Measurements from ENCODE around the gene MAP3K14. TPM values are rescaled to one million over a fixed set of nuclear protein-coding genes. Genes with fewer than 3 reads are reported as not detected.

Gene MAP3K14
- total and polyA plus RNA-seq, 4 donors = 2.2 to 9.3 (median 5.3) TPM

DNA sequence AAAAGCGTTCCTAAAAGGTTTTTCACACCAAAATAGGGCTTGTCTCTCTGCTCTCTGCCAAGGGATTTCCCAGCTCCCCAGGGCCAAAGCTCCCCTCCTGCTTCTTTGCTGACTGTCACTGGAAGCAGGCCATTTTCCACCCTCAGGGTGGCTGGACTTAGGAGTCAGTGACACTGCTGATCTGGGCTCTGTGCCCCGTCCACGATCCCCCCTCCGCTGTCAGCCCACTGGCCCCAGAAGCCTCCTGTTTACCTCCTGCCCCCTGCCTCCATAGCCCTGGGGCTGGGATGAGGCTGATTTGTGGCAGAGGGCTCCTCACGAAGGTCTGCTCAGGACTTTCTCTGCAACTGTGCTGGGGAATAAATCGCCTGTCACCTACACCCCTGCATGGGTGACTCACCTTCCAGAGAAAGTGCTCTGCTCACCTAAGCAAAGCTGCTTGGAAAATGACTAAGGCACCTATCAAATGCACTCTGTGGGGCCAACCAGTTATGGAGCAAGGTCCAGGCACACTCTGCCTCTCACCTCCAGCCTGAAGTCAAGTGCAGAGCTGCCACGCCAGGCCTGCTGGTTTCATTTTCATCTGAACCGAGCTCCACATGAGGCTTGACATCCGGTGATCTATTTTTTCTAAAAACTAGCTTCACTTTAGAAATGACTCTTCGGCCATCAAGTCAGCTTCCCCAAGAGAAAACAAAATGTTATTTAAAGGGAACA lies 4.9 kb downstream of the MAP3K14 start:
- Histone ChIP-seq H3K27me3 (ENCODE audit: control insufficient read depth, insufficient read depth, low read length) (no peaks in the 10 kb centered on the region), H3K27ac (ENCODE audit: low read depth, low read length) (peak overlapping the region; percentile 61), H3K36me3 (ENCODE audit: control insufficient read depth, insufficient read depth, low read length) (peaks cover 7% of the 10 kb centered on the region), H3K9me3 (ENCODE audit: control insufficient read depth, insufficient read depth, low read length) (no peaks in the 10 kb centered on the region), H3K4me1 (ENCODE audit: control insufficient read depth, insufficient read depth, low read length) (peaks cover 31% of the 10 kb centered on the region), H3K4me3 (ENCODE audit: low read depth, low read length) (no peak overlapping the region)
- 59% methylated on average over 7 of the region's 10 CpGs for WGBS (ENCODE audit: insufficient coverage)
- no peak for DNase-seq (ENCODE audit: low read depth in 4 of 6, low spot score in 6 of 6)

DNA sequence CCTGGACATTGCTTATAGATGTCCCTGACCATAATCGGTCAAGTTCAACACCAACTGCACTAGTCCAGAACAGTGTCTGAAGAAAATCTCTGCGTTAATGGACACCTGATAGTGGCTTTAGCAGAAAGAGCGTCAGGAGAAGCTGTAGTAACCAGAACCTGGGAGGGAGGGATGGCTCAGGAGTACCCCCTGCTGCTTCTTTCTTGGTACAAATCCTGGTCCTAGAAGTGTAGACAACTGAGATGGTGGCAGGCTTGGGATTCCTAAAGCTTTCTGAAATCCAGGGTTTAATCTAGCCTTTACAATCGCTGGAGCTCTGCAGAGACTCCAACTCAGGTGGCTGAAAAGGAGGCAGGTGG lies 5.4 kb downstream of the MAP3K14 start:
- no peak overlapping the region for H3K27ac ChIP-seq (ENCODE audit: low read depth, low read length)

DNA sequence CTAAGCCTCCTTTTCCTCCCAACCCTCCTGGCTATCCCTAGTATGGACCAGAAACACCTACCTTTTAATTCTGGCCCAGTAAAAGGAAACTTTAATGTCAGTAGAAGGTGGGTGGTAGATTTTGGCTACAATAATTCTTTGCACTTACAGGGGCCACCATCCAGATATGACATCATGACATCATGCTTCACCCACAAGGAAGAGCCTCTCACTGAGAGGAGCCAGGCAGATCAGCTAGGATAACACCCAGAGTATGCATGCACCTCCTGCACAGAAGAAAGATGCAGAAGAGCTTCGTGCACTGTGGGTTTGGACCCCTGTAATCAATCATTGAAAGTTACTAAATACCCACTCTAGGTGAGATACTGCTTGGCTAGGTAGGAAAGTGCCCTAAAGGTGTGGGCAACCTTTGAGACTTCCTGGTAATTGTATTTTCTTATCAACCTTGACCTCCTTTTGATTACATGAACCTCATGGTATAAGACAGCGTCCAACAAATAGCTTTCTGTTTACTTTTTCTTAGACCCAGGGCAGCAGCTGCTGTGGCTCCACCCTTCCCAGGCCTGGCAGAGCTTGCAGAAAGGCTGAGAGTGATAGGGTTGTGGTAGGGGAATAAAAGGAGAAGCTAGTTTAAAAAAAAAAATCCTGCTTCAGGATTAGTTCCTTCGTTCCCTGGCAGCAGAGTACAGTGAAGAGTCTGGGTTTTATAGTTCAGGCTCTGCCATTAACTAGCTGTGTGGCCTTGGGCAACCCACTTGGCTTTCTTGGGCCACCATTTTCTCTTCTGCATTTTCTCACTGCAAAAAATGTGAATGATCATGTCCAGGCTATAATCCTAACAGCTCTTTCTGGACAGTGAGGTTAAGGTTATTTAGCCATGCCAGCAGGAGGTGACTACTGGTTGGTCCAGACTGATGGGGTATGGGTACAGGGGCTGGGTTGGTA lies 6.2 kb downstream of the MAP3K14 start:
- Histone ChIP-seq H3K9me3 (ENCODE audit: control insufficient read depth, insufficient read depth, low read length) (no peaks in the 10 kb centered on the region), H3K36me3 (ENCODE audit: control insufficient read depth, insufficient read depth, low read length) (peaks cover 7% of the 10 kb centered on the region), H3K4me3 (ENCODE audit: low read depth, low read length) (no peak overlapping the region), H3K27me3 (ENCODE audit: control insufficient read depth, insufficient read depth, low read length) (no peaks in the 10 kb centered on the region), H3K27ac (ENCODE audit: low read depth, low read length) (no peak overlapping the region), H3K4me1 (ENCODE audit: control insufficient read depth, insufficient read depth, low read length) (peaks cover 26% of the 10 kb centered on the region)
- WGBS (ENCODE audit: insufficient coverage) = 64% methylated on average over 1 of the region's 3 CpGs
- DNase-seq (ENCODE audit: low read depth in 4 of 6, low spot score in 6 of 6) = no peak

More for the DNA sequence above, 5.4 kb downstream of the MAP3K14 start:
- peaks cover 7% of the 10 kb centered on the region for H3K36me3 ChIP-seq (ENCODE audit: control insufficient read depth, insufficient read depth, low read length)
- no peaks in the 10 kb centered on the region for H3K9me3 ChIP-seq (ENCODE audit: control insufficient read depth, insufficient read depth, low read length)
- no peaks in the 10 kb centered on the region for H3K27me3 ChIP-seq (ENCODE audit: control insufficient read depth, insufficient read depth, low read length)
- 81% methylated on average over 3 of the region's 4 CpGs for WGBS (ENCODE audit: insufficient coverage)
- DNase-seq (ENCODE audit: low read depth in 4 of 6, low spot score in 6 of 6) = no peak
- no peak overlapping the region for H3K4me3 ChIP-seq (ENCODE audit: low read depth, low read length)
- H3K4me1 ChIP-seq (ENCODE audit: control insufficient read depth, insufficient read depth, low read length) = peaks cover 31% of the 10 kb centered on the region

DNA sequence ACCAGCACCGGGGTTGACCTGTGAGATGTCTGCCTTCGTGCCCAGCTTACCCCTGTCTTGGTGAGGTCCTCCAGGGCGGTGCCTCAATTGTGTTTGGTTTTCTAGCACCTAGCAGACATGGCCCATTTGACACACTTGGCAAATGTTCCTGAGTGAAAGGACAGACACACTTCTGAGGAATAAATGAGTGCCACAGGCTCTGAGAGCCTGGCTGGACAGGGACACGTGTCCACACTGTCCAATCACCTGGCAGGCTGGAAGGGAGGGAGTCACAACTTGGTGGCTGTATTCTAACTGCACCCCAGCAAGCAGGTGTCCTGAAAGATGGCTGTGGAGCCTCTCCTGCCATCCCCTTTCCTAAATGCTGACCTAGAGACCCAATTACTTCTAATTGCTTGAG lies 7.4 kb downstream of the MAP3K14 start:
- no peak overlapping the region for H3K27ac ChIP-seq (ENCODE audit: low read depth, low read length)
- no peak overlapping the region for H3K4me3 ChIP-seq (ENCODE audit: low read depth, low read length)
- DNase-seq (ENCODE audit: low read depth in 4 of 6, low spot score in 6 of 6) = no peak
- WGBS (ENCODE audit: insufficient coverage) = 95% methylated on average over 4 of the region's 4 CpGs
- H3K4me1 ChIP-seq (ENCODE audit: control insufficient read depth, insufficient read depth, low read length) = peaks cover 26% of the 10 kb centered on the region
- H3K9me3 ChIP-seq (ENCODE audit: control insufficient read depth, insufficient read depth, low read length) = no peaks in the 10 kb centered on the region
- H3K27me3 ChIP-seq (ENCODE audit: control insufficient read depth, insufficient read depth, low read length) = no peaks in the 10 kb centered on the region
- peaks cover 7% of the 10 kb centered on the region for H3K36me3 ChIP-seq (ENCODE audit: control insufficient read depth, insufficient read depth, low read length)

DNA sequence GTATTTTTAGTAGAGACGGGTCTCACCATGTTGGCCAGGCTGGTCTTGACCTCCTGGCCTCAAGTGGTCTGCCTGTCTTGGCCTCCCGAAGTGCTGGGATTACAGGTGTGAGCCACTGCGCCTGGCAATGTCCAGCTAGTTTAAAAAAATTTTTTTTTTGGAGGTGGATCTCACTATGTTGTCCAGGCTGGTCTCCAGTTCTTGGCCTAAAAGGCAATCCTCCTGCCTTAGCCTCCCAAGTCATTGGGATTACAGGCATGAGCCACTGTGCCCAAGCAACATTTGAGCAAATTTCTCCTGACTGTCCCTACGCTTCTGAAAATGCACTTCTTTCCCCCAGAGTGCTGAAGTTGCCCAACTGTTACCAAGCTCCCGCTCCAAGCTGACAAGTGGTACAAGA lies 8.0 kb downstream of the MAP3K14 start:
- Histone ChIP-seq H3K36me3 (ENCODE audit: control insufficient read depth, insufficient read depth, low read length) (peaks cover 7% of the 10 kb centered on the region), H3K9me3 (ENCODE audit: control insufficient read depth, insufficient read depth, low read length) (no peaks in the 10 kb centered on the region), H3K27ac (ENCODE audit: low read depth, low read length) (no peak overlapping the region), H3K4me1 (ENCODE audit: control insufficient read depth, insufficient read depth, low read length) (peaks cover 26% of the 10 kb centered on the region), H3K4me3 (ENCODE audit: low read depth, low read length) (no peak overlapping the region), H3K27me3 (ENCODE audit: control insufficient read depth, insufficient read depth, low read length) (no peaks in the 10 kb centered on the region)
- 91% methylated on average over 4 of the region's 5 CpGs for WGBS (ENCODE audit: insufficient coverage)
- DNase-seq (ENCODE audit: low read depth in 4 of 6, low spot score in 6 of 6) = no peak

DNA sequence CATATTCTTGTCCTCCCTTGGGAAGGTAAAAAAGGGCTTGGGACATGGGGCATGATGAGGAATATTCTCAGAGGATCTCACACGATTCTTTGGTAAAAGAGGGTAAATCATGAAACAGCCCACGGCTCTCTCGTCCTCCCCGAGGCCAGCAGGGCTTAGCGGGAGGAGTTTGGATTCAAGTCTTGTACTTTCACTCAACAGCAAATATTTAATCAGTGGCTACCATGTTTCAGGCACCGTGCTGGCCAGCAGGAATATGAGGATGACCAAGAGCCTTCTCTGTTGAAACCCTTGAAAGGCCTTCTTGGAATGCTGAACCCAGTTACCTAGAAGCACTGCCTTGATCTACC lies 8.8 kb downstream of the MAP3K14 start:
- H3K27me3 ChIP-seq (ENCODE audit: control insufficient read depth, insufficient read depth, low read length) = no peaks in the 10 kb centered on the region
- H3K36me3 ChIP-seq (ENCODE audit: control insufficient read depth, insufficient read depth, low read length) = peaks cover 7% of the 10 kb centered on the region
- no peak for DNase-seq (ENCODE audit: low read depth in 4 of 6, low spot score in 6 of 6)
- no peak overlapping the region for H3K4me3 ChIP-seq (ENCODE audit: low read depth, low read length)
- 75% methylated on average over 4 of the region's 6 CpGs for WGBS (ENCODE audit: insufficient coverage)
- H3K27ac ChIP-seq (ENCODE audit: low read depth, low read length) = peak overlapping the region; percentile 10
- H3K9me3 ChIP-seq (ENCODE audit: control insufficient read depth, insufficient read depth, low read length) = no peaks in the 10 kb centered on the region
- peaks cover 22% of the 10 kb centered on the region for H3K4me1 ChIP-seq (ENCODE audit: control insufficient read depth, insufficient read depth, low read length)

DNA sequence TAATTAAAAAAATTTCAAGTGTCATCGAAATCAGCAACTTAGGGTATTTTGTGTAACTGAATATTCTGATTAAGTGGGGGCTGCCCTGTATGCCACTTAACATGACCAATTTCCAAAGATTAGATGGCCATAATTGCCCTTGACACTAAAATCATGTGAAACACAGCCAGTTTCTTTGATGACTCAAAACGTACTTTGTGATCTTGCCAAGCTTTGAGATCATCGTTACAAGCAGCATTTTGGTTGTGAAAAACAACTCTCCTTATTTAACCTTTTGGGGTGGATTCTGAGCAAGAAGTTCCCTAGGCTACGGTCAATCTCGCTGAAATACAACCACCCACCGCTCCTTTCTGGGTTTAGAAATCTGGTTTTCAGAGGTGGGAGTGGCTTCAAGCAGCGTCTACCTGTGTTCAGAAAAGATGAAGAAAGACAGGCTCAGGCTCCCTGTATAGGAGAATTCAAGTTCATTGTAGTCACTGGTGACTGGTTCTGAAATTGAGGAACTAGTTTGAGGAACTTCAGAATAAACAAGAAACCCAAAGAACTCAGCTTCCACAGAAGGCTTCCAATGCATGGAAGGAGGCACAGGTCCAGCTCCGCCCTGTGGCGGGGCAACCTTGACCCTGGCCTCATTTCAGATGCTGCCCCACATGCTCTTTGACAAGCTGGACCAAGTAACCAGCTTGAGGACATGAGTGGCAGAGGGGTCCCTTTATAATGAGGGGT lies 9.4 kb downstream of the MAP3K14 start:
- Histone ChIP-seq H3K9me3 (ENCODE audit: control insufficient read depth, insufficient read depth, low read length) (no peaks in the 10 kb centered on the region), H3K27me3 (ENCODE audit: control insufficient read depth, insufficient read depth, low read length) (no peaks in the 10 kb centered on the region), H3K4me1 (ENCODE audit: control insufficient read depth, insufficient read depth, low read length) (peaks cover 25% of the 10 kb centered on the region), H3K36me3 (ENCODE audit: control insufficient read depth, insufficient read depth, low read length) (peaks cover 7% of the 10 kb centered on the region), H3K27ac (ENCODE audit: low read depth, low read length) (peak overlapping the region; percentile 10), H3K4me3 (ENCODE audit: low read depth, low read length) (no peak overlapping the region)
- WGBS (ENCODE audit: insufficient coverage) = 94% methylated on average over 2 of the region's 9 CpGs
- peak in 1 of 6 donors; percentile 21 for DNase-seq (ENCODE audit: low read depth in 4 of 6, low spot score in 6 of 6)

DNA sequence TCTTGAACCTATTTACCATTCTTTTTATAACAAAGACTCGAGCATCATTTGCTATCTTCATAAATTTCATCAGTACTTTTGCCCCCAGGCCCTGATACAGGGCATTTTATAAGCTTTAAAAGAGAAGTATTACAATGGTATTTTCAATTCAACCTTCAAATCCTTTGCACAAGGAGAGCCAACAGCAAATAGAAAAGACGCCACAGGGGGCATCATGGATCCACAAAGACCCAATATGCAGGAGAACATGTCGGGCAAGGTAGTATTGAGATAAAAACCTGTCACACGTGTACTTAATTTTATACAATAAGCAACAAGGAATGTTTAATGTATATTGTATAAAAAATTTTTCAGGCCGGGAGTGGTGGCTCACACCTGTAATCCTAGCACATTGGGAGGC lies 10.2 kb downstream of the MAP3K14 start:
- H3K27me3 ChIP-seq (ENCODE audit: control insufficient read depth, insufficient read depth, low read length) = no peaks in the 10 kb centered on the region
- H3K36me3 ChIP-seq (ENCODE audit: control insufficient read depth, insufficient read depth, low read length) = peaks cover 3% of the 10 kb centered on the region
- peaks cover 19% of the 10 kb centered on the region for H3K4me1 ChIP-seq (ENCODE audit: control insufficient read depth, insufficient read depth, low read length)
- WGBS (ENCODE audit: insufficient coverage) = no CpG with 5 or more reads among the region's 5 CpGs
- H3K27ac ChIP-seq (ENCODE audit: low read depth, low read length) = no peak overlapping the region
- no peaks in the 10 kb centered on the region for H3K9me3 ChIP-seq (ENCODE audit: control insufficient read depth, insufficient read depth, low read length)
- DNase-seq (ENCODE audit: low read depth in 4 of 6, low spot score in 6 of 6) = peak in 1 of 6 donors; percentile 53
- H3K4me3 ChIP-seq (ENCODE audit: low read depth, low read length) = no peak overlapping the region

DNA sequence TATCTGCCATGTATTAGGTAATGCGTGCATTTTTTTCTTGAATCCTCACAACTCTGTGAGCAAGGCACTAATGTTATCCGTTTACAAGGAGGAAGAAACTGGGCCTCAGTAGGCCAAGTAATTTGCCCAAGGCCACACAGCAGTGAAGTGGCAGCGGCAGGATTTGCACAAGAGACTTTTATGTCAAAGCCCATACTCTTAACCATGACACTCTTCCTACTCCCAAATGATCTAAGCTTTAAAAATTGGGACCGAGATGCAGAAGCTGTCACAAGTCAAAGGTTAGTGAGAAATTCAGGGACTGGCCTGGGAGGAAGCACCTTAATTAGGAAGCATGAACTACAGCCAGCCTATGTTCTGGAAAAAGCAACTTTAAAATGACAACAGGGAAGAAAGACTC lies 10.7 kb downstream of the MAP3K14 start:
- no peak for DNase-seq (ENCODE audit: low read depth in 4 of 6, low spot score in 6 of 6)
- no peak overlapping the region for H3K27ac ChIP-seq (ENCODE audit: low read depth, low read length)
- H3K36me3 ChIP-seq (ENCODE audit: control insufficient read depth, insufficient read depth, low read length) = peaks cover 3% of the 10 kb centered on the region
- peaks cover 14% of the 10 kb centered on the region for H3K4me1 ChIP-seq (ENCODE audit: control insufficient read depth, insufficient read depth, low read length)
- no peaks in the 10 kb centered on the region for H3K27me3 ChIP-seq (ENCODE audit: control insufficient read depth, insufficient read depth, low read length)
- no peak overlapping the region for H3K4me3 ChIP-seq (ENCODE audit: low read depth, low read length)
- 81% methylated on average over 2 of the region's 4 CpGs for WGBS (ENCODE audit: insufficient coverage)
- H3K9me3 ChIP-seq (ENCODE audit: control insufficient read depth, insufficient read depth, low read length) = no peaks in the 10 kb centered on the region
